HCT116 (cell line): ENCODE measurements around the gene IL17REL. TPM values are rescaled to one million over a fixed set of nuclear protein-coding genes. Genes with fewer than 3 reads are reported as not detected.

Experiments
- ATAC-seq: fragments of 200-7000 bp; cut with Tn5 transposase; 2 replicates; pipeline ENCODE4 v1.9.1; 2020; ENCODE audit warnings: mild to moderate bottlenecking, moderate library complexity
- BruUV-seq: library from RNA; stranded (reverse); fragments of 400-500 nt; replicated peaks from 2 replicates; lab custom pipeline; 2021; lab: Mats Ljungman, UMichigan
- CTCF ChIA-PET: fragments of 300-600 bp; sonication (Branson Sonifier 250); formaldehyde crosslinking; loops from one replicate; lab custom pipeline; 2021; ENCODE audit warnings: antibody characterized with exemption; lab: Charles Lee
- POLR2A ChIA-PET: fragments of 300-600, 350-600 bp; sonication (Branson Sonifier 250); formaldehyde crosslinking; loops from one replicate; lab custom pipeline; 2021; ENCODE audit warnings: antibody characterized with exemption; lab: Charles Lee
- RAD21 ChIA-PET, 2 experiments: fragments of 300-600 bp; sonication (Branson Sonifier 250); formaldehyde crosslinking; loops; one replicate each; lab custom pipeline; 2023; ENCODE audit warnings: low total read pairs in 2 of 2; ENCODE audit not compliant: uncharacterized antibody in 2 of 2, unreplicated experiment in 2 of 2, low non-redundant PET in 1 of 2; lab: Charles Lee
- DNase-seq: peaks from one replicate; pipeline ENCODE4 v3.0.0-alpha.2; 2010; ENCODE audit warnings: low read depth, low spot score
- H2AFZ ChIP-seq: fragments of 200-600 bp; shearing (Covaris generic), sonication (generic); 2 replicates; pipeline ENCODE4 v1.6.1; 2017; ENCODE audit warnings: low read depth, mixed run types, mixed read lengths, antibody characterized with exemption, low read length; ENCODE audit not compliant: poor library complexity, severe bottlenecking
- H3K27ac ChIP-seq: 2 replicates; pipeline ENCODE4 v1.5.1; 2012; ENCODE audit warnings: low read depth, low read length
- H3K27me3 ChIP-seq: fragments of 200-600 bp; sonication (generic); 2 replicates; pipeline ENCODE4 v1.6.1; 2016; ENCODE audit warnings: mixed run types, low read length, mixed read lengths; ENCODE audit not compliant: insufficient read depth
- H3K36me3 ChIP-seq, 2 experiments: fragments of 200-500 bp in 1 of 2; fragments of 200-600 bp in 1 of 2; sonication (Bioruptor generic) in 1 of 2; sonication (generic) in 1 of 2; 2 replicates each; pipeline versions ENCODE4 v1.5.1 to v1.6.1; 2014 to 2016; ENCODE audit warnings: low read length in 2 of 2, inconsistent platforms in 1 of 2, mixed read lengths in 1 of 2, mixed run types in 1 of 2; ENCODE audit not compliant: insufficient read depth in 2 of 2, control insufficient read depth in 1 of 2
- H3K4me1 ChIP-seq, 2 experiments: fragments of 200-600 bp in 1 of 2; sonication (generic) in 1 of 2; 2 replicates each; pipeline versions ENCODE4 v1.5.1 to v1.6.1; 2012 to 2017; ENCODE audit warnings: low read length in 2 of 2, inconsistent platforms in 1 of 2, mild to moderate bottlenecking in 1 of 2, mixed read lengths in 1 of 2, mixed run types in 1 of 2, moderate library complexity in 1 of 2; ENCODE audit not compliant: insufficient read depth in 2 of 2, control insufficient read depth in 1 of 2
- H3K4me2 ChIP-seq: fragments of 200-600 bp; sonication (generic); 2 replicates; pipeline ENCODE4 v1.6.1; 2017; ENCODE audit warnings: mixed run types, low read length, mixed read lengths
- H3K4me3 ChIP-seq, 2 experiments: fragments of 200-600 bp in 1 of 2; sonication (generic) in 1 of 2; replicated peaks in 1 of 2; 2 replicates each; pipeline ENCODE4 v1.5.1; 2011 to 2016; ENCODE audit warnings: low read length in 2 of 2, control low read depth in 1 of 2, low read depth in 1 of 2, mild to moderate bottlenecking in 1 of 2, mixed read lengths in 1 of 2, mixed run types in 1 of 2
- H3K79me2 ChIP-seq: fragments of 200-600 bp; sonication (generic); 2 replicates; pipeline ENCODE4 v1.6.1; 2017; ENCODE audit warnings: mild to moderate bottlenecking, mixed run types, low read length, moderate library complexity, mixed read lengths; ENCODE audit not compliant: insufficient read depth
- H3K9ac ChIP-seq: fragments of 200-600 bp; sonication (generic); 2 replicates; pipeline ENCODE4 v1.6.1; 2016; ENCODE audit warnings: low read length, mixed read lengths
- H3K9me2 ChIP-seq: fragments of 200-600 bp; sonication (generic), shearing (Covaris generic); 2 replicates; pipeline ENCODE4 v1.6.1; 2017; ENCODE audit warnings: mixed run types, mild to moderate bottlenecking, moderate library complexity; ENCODE audit not compliant: insufficient read depth
- H3K9me3 ChIP-seq, 2 experiments: fragments of 200-500 bp in 1 of 2; fragments of 200-600 bp in 1 of 2; sonication (Bioruptor generic) in 1 of 2; sonication (generic) in 1 of 2; 2 replicates each; pipeline ENCODE4 v1.6.1; 2014 to 2017; ENCODE audit warnings: low read length in 2 of 2, mixed read lengths in 2 of 2, inconsistent platforms in 1 of 2, low read depth in 1 of 2, mild to moderate bottlenecking in 1 of 2, mixed run types in 1 of 2, moderate library complexity in 1 of 2; ENCODE audit not compliant: control insufficient read depth in 1 of 2, insufficient read depth in 1 of 2
- H4K20me1 ChIP-seq: fragments of 200-600 bp; sonication (generic), shearing (Covaris generic); 2 replicates; pipeline ENCODE4 v1.6.1; 2017; ENCODE audit warnings: mixed run types, mild to moderate bottlenecking, moderate library complexity; ENCODE audit not compliant: insufficient read depth
- CEBPB ChIP-seq: IDR thresholded peaks from 2 replicates; pipeline ENCODE4 v1.6.1; 2012; ENCODE audit warnings: low read depth
- EGR1 ChIP-seq: IDR thresholded peaks from 2 replicates; pipeline ENCODE4 v1.6.1; 2012; ENCODE audit warnings: low read depth
- EZH2 ChIP-seq: fragments of 200-600 bp; sonication (generic); IDR thresholded peaks from 2 replicates; pipeline ENCODE4 v1.6.1; 2017; ENCODE audit warnings: antibody characterized with exemption, mixed run types
- EZH2phosphoT487 ChIP-seq: fragments of 200-600 bp; IDR thresholded peaks from 2 replicates; pipeline ENCODE4 v1.6.1; 2018; ENCODE audit warnings: antibody characterized with exemption, borderline replicate concordance
- POLR2AphosphoS5 ChIP-seq: IDR thresholded peaks from 2 replicates; pipeline ENCODE4 v1.6.1; 2011; ENCODE audit warnings: mild to moderate bottlenecking, low read depth, low read length, moderate library complexity
- SIN3A ChIP-seq: IDR thresholded peaks from 2 replicates; pipeline ENCODE4 v1.6.1; 2012; ENCODE audit warnings: low read depth
- SP1 ChIP-seq: IDR thresholded peaks from 2 replicates; pipeline ENCODE4 v1.6.1; 2012; ENCODE audit warnings: low read depth
- TCF7L2 ChIP-seq: IDR thresholded peaks from 2 replicates; pipeline ENCODE4 v1.7.0; 2011; ENCODE audit warnings: borderline replicate concordance, inconsistent platforms; ENCODE audit not compliant: insufficient read depth, insufficient read length; ENCODE audit errors: extremely low read depth
- ZFX ChIP-seq: fragments of 450-650 bp; IDR thresholded peaks from 2 replicates; pipeline ENCODE4 v1.6.1; 2017
- ZNF274 ChIP-seq: fragments of 200-500 bp; sonication (Bioruptor generic); IDR thresholded peaks from 2 replicates; pipeline ENCODE4 v1.6.1; 2014; ENCODE audit warnings: mild to moderate bottlenecking, low read depth, low read length, inconsistent platforms
- intact Hi-C: fragments of 100-400 bp; cut with micrococcal nuclease; formaldehyde crosslinking; loops from 2 replicates; pipeline ENCODE4 v1.10.0; 2022
- total RNA-seq: library from RNA; stranded (reverse); gene quantifications from one replicate; pipeline ENCODE4 v1.2.1, GENCODE V29; 2021; ENCODE audit not compliant: unreplicated experiment
- TF ChIP-seq, protein P1 (sequence below): IDR thresholded peaks from 2 replicates; pipeline ENCODE4 v1.6.1; 2012
- TF ChIP-seq, protein P2 (sequence below): IDR thresholded peaks from 2 replicates; pipeline ENCODE4 v1.6.1; 2012

IL17REL gene
- total RNA-seq, 1 experiment from 2014 or later, result not detected

DNA sequence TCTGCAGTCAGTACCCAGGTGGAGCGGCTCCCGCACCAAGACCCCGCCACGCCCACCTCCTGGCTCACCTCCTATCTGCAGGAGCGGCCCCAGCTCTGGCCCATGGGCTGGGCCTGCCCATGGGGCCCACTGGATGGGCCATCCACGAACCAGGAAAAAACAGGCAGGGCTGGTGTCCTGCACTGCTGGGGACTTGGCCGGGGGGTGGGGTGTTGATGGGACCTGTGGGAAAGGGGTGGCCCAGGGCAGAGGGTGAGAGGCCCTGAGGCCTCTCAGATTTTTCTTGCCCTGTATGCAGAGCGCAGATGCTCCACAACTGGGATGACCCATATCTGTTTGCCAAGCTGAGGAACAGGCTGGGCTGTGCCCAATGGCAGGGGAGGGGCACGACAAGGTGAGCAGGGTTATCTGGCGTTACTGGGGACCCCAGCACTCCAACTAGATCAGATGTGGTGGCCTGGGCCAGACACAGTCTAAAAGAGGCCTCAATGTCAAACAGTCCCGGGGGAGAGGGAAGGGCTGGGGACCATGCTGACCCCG lies 54.7 kb downstream of the IL17REL start:
- ChIA-PET RAD21 (no interaction called here), CTCF (no interaction called here), POLR2A (no interaction called here)
- H3K9me2 ChIP-seq, result no peaks in the 10 kb centered on the region
- H3K9me3 ChIP-seq, result no peaks in the 10 kb centered on the region
- peaks cover 13 to 36% of the 10 kb centered on the region in 2 experiments for H3K4me1 ChIP-seq
- H2AFZ ChIP-seq, result no peak overlapping the region
- DNase-seq, result no peak
- H3K4me2 ChIP-seq, result no peak overlapping the region
- intact Hi-C loops, result no loop called here
- no peak overlapping the region for H3K27ac ChIP-seq
- no peak overlapping the region for H3K9ac ChIP-seq
- H3K36me3 ChIP-seq, result peaks cover under 1 to 14% of the 10 kb centered on the region in 2 experiments; a peak in 1 of 4 replicates
- peaks cover 5% of the 10 kb centered on the region; the same call in 1 of the 2 replicates for H4K20me1 ChIP-seq
- TF ChIP-seq EGR1 (no peak), ZFX (no peak), SP1 (no peak), EZH2phosphoT487 (no peak), ZNF274 (no peak), POLR2AphosphoS5 (no peak), EZH2 (no peak), TCF7L2 (no peak), CEBPB (no peak), SIN3A (no peak)
- TF ChIP-seq, protein P1, sequence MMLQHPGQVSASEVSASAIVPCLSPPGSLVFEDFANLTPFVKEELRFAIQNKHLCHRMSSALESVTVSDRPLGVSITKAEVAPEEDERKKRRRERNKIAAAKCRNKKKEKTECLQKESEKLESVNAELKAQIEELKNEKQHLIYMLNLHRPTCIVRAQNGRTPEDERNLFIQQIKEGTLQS, result no peak
- TF ChIP-seq, protein P2, sequence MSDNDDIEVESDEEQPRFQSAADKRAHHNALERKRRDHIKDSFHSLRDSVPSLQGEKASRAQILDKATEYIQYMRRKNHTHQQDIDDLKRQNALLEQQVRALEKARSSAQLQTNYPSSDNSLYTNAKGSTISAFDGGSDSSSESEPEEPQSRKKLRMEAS, result no peak
- H3K79me2 ChIP-seq, result peaks cover 21% of the 10 kb centered on the region
- BruUV-seq, result no TSS peak
- H3K27me3 ChIP-seq, result no peaks in the 10 kb centered on the region
- H3K4me3 ChIP-seq, result no peak overlapping the region
- ATAC-seq, result no peak
